Activated naive CD4-positive, alpha-beta T cell treated with anti-CD3 and anti-CD28 coated beads, Interleukin-2, amount 50 U/mL, for 16 hours (primary cell): ENCODE measurements around the gene MFSD1.

ENCODE experiments used
- DNase-seq: peaks from one replicate; pipeline ENCODE4 v3.0.0-alpha.2; 2020

Gene MFSD1

GRCh38 chr3:158801696-158802408 lies at the start of gene MFSD1:
TSS of gene MFSD1 (plus strand) at chr3:158802054. CDS start at chr3:158802153, 99 bp downstream.
- DNase-seq, result peak; percentile 86

- no peak for DNase-seq
Measured at GRCh38 chr3:158753854-158754253, 48.0 kb upstream of the MFSD1 start.

GRCh38 chr3:158755421-158755820 lies 46.4 kb upstream of the MFSD1 start:
- DNase-seq, result no peak

GRCh38 chr3:158761350-158761749 lies 40.5 kb upstream of the MFSD1 start:
- no peak for DNase-seq

- DNase-seq, result no peak
Measured at GRCh38 chr3:158762701-158763100, 39.2 kb upstream of the MFSD1 start.

- no peak for DNase-seq
Measured at GRCh38 chr3:158763421-158763820, 38.4 kb upstream of the MFSD1 start.

- DNase-seq, result no peak
Measured at GRCh38 chr3:158765518-158766205, 36.2 kb upstream of the MFSD1 start.

GRCh38 chr3:158766364-158766763 lies 35.5 kb upstream of the MFSD1 start:
- no peak for DNase-seq

- DNase-seq, result no peak
Measured at GRCh38 chr3:158768361-158768787, 33.5 kb upstream of the MFSD1 start.

- DNase-seq, result no peak
Measured at GRCh38 chr3:158768881-158769543, 32.8 kb upstream of the MFSD1 start.

GRCh38 chr3:158769549-158769948 lies 32.3 kb upstream of the MFSD1 start:
- no peak for DNase-seq

GRCh38 chr3:158769952-158770740 lies 31.7 kb upstream of the MFSD1 start:
- DNase-seq, result no peak

GRCh38 chr3:158770741-158771350 lies 31.0 kb upstream of the MFSD1 start:
- DNase-seq, result no peak

GRCh38 chr3:158771577-158771976 lies 30.3 kb upstream of the MFSD1 start:
- no peak for DNase-seq

GRCh38 chr3:158771982-158772381 lies 29.9 kb upstream of the MFSD1 start:
- DNase-seq, result no peak

GRCh38 chr3:158773166-158773565 lies 28.7 kb upstream of the MFSD1 start:
- DNase-seq, result no peak

- no peak for DNase-seq
Measured at GRCh38 chr3:158773845-158774830, 27.7 kb upstream of the MFSD1 start.

- no peak for DNase-seq
Measured at GRCh38 chr3:158774965-158775364, 26.9 kb upstream of the MFSD1 start.

- DNase-seq, result no peak
Measured at GRCh38 chr3:158775426-158776410, 26.1 kb upstream of the MFSD1 start.

GRCh38 chr3:158776531-158776930 lies 25.3 kb upstream of the MFSD1 start:
- no peak for DNase-seq
